ENCODE measurements around the gene SMG6. TPM values are rescaled to one million over a fixed set of nuclear protein-coding genes. Genes with fewer than 3 reads are reported as not detected.

The SMG6 gene
- total RNA-seq, 1 experiment from 2014 or later = 25.6 TPM

GRCh38 chr17:2057760-2058585, 245.6 kb downstream of the SMG6 start:
- Mint-ChIP-seq H3K9me3 (no peaks in the 10 kb centered on the region), H3K4me1 (peaks cover 19% of the 10 kb centered on the region), H3K4me3 (peak overlapping the region; percentile 39), H3K27me3 (ENCODE audit: low read depth) (peaks cover 68% of the 10 kb centered on the region), H3K27ac (no peak overlapping the region), H3K36me3 (no peaks in the 10 kb centered on the region)
- ChIA-PET CTCF (interaction anchor here (0.6 to 6.2 kb wide), 59 partner anchors 8 to 358 kb away, joined by 3 to 229 read pairs (median 4); partner anchors contain the start of genes RTN4RL1, SMG6 and SRR), POLR2A (interaction anchor here (1.6 kb wide), 1 partner anchor 187 kb away, joined by 5 read pairs; no protein-coding TSS in a partner anchor)
- ATAC-seq (no peak), DNase-seq (ENCODE audit: low spot score) (no peak)
- TF ChIP-seq ZNF532 (CRISPR knock-in tag; IDR thresholded peaks at IDR 0.05; ENCODE audit: borderline replicate concordance) = no peak
- 0 out of 2 replicates have a peak, but pooled peaks have one; percentile 44 for TF ChIP-seq ATF3 (CRISPR knock-in tag; conservative IDR thresholded peaks at IDR 0.05)
- no peak for TF ChIP-seq STAT6 (CRISPR knock-in tag; conservative IDR thresholded peaks at IDR 0.05; ENCODE audit: low read depth)
- peak; percentile 33; the same call in 1 of the 2 replicates for TF ChIP-seq E2F4 (CRISPR knock-in tag; IDR thresholded peaks at IDR 0.05; ENCODE audit: borderline replicate concordance, low read depth)
- peak; percentile 63; the same call in 1 of the 2 replicates for TF ChIP-seq FOXP1 (CRISPR knock-in tag; IDR thresholded peaks at IDR 0.05; ENCODE audit: borderline replicate concordance)
- TF ChIP-seq MAX (CRISPR knock-in tag; IDR thresholded peaks at IDR 0.05) = peak; percentile 77; the same call in 1 of the 2 replicates
- TF ChIP-seq HMGA2 (CRISPR knock-in tag; IDR thresholded peaks at IDR 0.05) = no peak
- TF ChIP-seq TP53 (CRISPR knock-in tag; IDR thresholded peaks at IDR 0.05) = 0 out of 2 replicates have a peak, but pooled peaks have one; percentile 45
- peak; percentile 12; the same call in 1 of the 2 replicates for TF ChIP-seq CBFB (CRISPR knock-in tag; IDR thresholded peaks at IDR 0.05; ENCODE audit: low read depth)
- no peak for TF ChIP-seq ERG (CRISPR knock-in tag; IDR thresholded peaks at IDR 0.05)
- TF ChIP-seq TEAD1 (CRISPR knock-in tag; IDR thresholded peaks at IDR 0.05) = no peak
- TF ChIP-seq SOX15 (CRISPR knock-in tag; IDR thresholded peaks at IDR 0.05) = no peak
- no peak for TF ChIP-seq ZNF416 (CRISPR knock-in tag; IDR thresholded peaks at IDR 0.05)
- TF ChIP-seq ZNF317 (CRISPR knock-in tag; IDR thresholded peaks at IDR 0.05; ENCODE audit: borderline replicate concordance, low read depth) = no peak; the same call in 1 of the 2 replicates
- peak; percentile 53; the same call in 1 of the 2 replicates for TF ChIP-seq JUN (CRISPR knock-in tag; IDR thresholded peaks at IDR 0.05)
- no peak for TF ChIP-seq E2F5 (CRISPR knock-in tag; IDR thresholded peaks at IDR 0.05)
- TF ChIP-seq TCF7 (CRISPR knock-in tag; IDR thresholded peaks at IDR 0.05; ENCODE audit: low read depth) = peak; percentile 63; the same call in 1 of the 2 replicates
- no peak; the same call in 1 of the 2 replicates for TF ChIP-seq NFYB (CRISPR knock-in tag; conservative IDR thresholded peaks at IDR 0.05; ENCODE audit: low read depth)
- TF ChIP-seq ATF1 (CRISPR knock-in tag; IDR thresholded peaks at IDR 0.05) = no peak
- peak; percentile 72; the same call in 1 of the 2 replicates for TF ChIP-seq ZNF219 (CRISPR knock-in tag; IDR thresholded peaks at IDR 0.05; ENCODE audit: borderline replicate concordance)
- TF ChIP-seq FOXP4 (CRISPR knock-in tag; IDR thresholded peaks at IDR 0.05) = peak; percentile 61; the same call in 1 of the 2 replicates

Measured in WTC11 (cell line).